DND-41 (cell line): Measurements from ENCODE around the gene TUBGCP5.

Experiments used
- ATAC-seq: fragments of 200-7000 bp; cut with Tn5 transposase; 3 replicates; pipeline ENCODE4 v1.9.1; 2021; ENCODE audit warnings: low read depth; ENCODE audit not compliant: insufficient read depth
- DNase-seq: peaks from one replicate; pipeline ENCODE4 v3.0.0-alpha.2; 2020
- H2AFZ ChIP-seq: 2 replicates; pipeline ENCODE4 v1.6.0; 2012; ENCODE audit warnings: low read depth, low read length
- H3K27ac ChIP-seq: 2 replicates; pipeline ENCODE4 v1.5.1; 2012; ENCODE audit warnings: low read length, inconsistent platforms
- H3K27me3 ChIP-seq: fragments of 200-600 bp; sonication (generic); 2 replicates; pipeline ENCODE4 v1.6.0; 2012; ENCODE audit warnings: low read length, mild to moderate bottlenecking, inconsistent platforms; ENCODE audit not compliant: insufficient read depth, poor library complexity
- H3K36me3 ChIP-seq: 2 replicates; pipeline ENCODE4 v1.5.1; 2012; ENCODE audit warnings: low read length, inconsistent platforms; ENCODE audit not compliant: insufficient read depth
- H3K4me1 ChIP-seq: 2 replicates; pipeline ENCODE4 v1.5.1; 2012; ENCODE audit warnings: mild to moderate bottlenecking, low read length; ENCODE audit not compliant: insufficient read depth
- H3K4me2 ChIP-seq: 2 replicates; pipeline ENCODE4 v1.6.0; 2012; ENCODE audit warnings: mild to moderate bottlenecking, moderate library complexity, low read length, inconsistent platforms; ENCODE audit not compliant: insufficient read depth
- H3K4me3 ChIP-seq, 2 experiments: fragments of 200-600 bp in 1 of 2; shearing (Covaris generic) in 1 of 2; 2 replicates each; pipeline ENCODE4 v1.5.1; 2012 to 2016; ENCODE audit warnings: inconsistent platforms in 2 of 2, low read length in 2 of 2, mild to moderate bottlenecking in 2 of 2, low read depth in 1 of 2, moderate library complexity in 1 of 2
- H3K79me2 ChIP-seq: 2 replicates; pipeline ENCODE4 v1.6.0; 2012; ENCODE audit warnings: low read length, inconsistent platforms; ENCODE audit not compliant: insufficient read depth
- H3K9ac ChIP-seq: 2 replicates; pipeline ENCODE4 v1.6.0; 2012; ENCODE audit warnings: low read depth, mild to moderate bottlenecking, inconsistent platforms, low read length, moderate library complexity
- H3K9me3 ChIP-seq: 2 replicates; pipeline ENCODE4 v1.5.1; 2012; ENCODE audit warnings: low read length, moderate library complexity, mild to moderate bottlenecking, inconsistent platforms; ENCODE audit not compliant: insufficient read depth, severe bottlenecking
- H4K20me1 ChIP-seq: 2 replicates; pipeline ENCODE4 v1.6.0; 2012; ENCODE audit warnings: low read length; ENCODE audit not compliant: insufficient read depth
- EZH2 ChIP-seq: IDR thresholded peaks from 3 replicates; pipeline ENCODE4 v1.6.1; 2012; ENCODE audit warnings: borderline replicate concordance, low read depth, mild to moderate bottlenecking, moderate library complexity, low read length, inconsistent platforms; ENCODE audit not compliant: severe bottlenecking
- TF ChIP-seq, protein P1 (sequence below): IDR thresholded peaks from 2 replicates; pipeline ENCODE4 v1.5.1; 2012; ENCODE audit warnings: borderline replicate concordance, low read length, moderate library complexity, mild to moderate bottlenecking; ENCODE audit not compliant: poor library complexity, severe bottlenecking; ENCODE audit errors: extremely low read depth

The TUBGCP5 gene

DNA sequence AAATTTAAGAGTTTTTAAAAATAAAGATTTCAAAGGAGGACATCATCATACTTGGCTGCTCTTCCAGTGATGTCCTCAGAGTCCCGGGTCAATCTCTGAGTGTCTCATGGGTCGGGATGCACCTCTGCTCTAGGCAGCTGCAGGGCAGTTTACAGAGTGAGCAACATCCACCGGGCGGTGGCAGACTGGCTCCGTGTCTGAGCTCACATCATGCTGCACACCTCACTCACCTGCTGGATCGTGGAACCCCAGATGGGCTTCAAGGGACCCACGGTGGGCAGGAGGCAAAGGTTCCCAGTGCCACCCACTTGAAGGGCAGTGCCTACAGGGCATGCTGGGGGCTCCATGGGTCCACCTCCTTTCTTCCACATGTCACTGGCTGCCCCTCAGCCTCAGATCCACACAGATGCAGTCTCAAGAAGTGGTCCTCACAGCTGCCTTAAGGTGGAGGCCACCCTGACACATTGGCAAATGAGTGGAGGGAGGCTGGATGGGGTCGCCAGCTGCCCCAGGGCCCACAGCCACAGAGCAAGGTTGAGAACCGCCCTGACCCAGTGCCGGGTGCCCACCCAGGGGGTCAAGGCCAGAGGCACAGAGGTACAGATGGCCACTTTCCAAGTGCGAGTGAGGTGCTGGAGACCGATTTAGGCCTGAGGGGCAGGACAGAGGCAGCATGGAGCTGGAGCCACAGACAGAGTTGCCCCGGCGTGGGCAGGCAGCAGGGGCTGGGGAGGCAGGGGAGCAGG is 84.4 kb downstream of the TUBGCP5 start:
- Histone ChIP-seq H3K79me2 (no peaks in the 10 kb centered on the region), H3K9me3 (no peaks in the 10 kb centered on the region), H3K4me3 (no peak overlapping the region), H3K27ac (no peak overlapping the region), H3K4me1 (no peaks in the 10 kb centered on the region), H3K36me3 (no peaks in the 10 kb centered on the region), H2AFZ (no peak overlapping the region), H4K20me1 (peaks cover 5% of the 10 kb centered on the region; the same call in 1 of the 2 replicates), H3K4me2 (no peak overlapping the region), H3K9ac (no peak overlapping the region), H3K27me3 (no peaks in the 10 kb centered on the region)
- ATAC-seq (no peak), DNase-seq (no peak)
- no peak for TF ChIP-seq EZH2
- TF ChIP-seq, protein P1, sequence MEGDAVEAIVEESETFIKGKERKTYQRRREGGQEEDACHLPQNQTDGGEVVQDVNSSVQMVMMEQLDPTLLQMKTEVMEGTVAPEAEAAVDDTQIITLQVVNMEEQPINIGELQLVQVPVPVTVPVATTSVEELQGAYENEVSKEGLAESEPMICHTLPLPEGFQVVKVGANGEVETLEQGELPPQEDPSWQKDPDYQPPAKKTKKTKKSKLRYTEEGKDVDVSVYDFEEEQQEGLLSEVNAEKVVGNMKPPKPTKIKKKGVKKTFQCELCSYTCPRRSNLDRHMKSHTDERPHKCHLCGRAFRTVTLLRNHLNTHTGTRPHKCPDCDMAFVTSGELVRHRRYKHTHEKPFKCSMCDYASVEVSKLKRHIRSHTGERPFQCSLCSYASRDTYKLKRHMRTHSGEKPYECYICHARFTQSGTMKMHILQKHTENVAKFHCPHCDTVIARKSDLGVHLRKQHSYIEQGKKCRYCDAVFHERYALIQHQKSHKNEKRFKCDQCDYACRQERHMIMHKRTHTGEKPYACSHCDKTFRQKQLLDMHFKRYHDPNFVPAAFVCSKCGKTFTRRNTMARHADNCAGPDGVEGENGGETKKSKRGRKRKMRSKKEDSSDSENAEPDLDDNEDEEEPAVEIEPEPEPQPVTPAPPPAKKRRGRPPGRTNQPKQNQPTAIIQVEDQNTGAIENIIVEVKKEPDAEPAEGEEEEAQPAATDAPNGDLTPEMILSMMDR: no peak

DNA sequence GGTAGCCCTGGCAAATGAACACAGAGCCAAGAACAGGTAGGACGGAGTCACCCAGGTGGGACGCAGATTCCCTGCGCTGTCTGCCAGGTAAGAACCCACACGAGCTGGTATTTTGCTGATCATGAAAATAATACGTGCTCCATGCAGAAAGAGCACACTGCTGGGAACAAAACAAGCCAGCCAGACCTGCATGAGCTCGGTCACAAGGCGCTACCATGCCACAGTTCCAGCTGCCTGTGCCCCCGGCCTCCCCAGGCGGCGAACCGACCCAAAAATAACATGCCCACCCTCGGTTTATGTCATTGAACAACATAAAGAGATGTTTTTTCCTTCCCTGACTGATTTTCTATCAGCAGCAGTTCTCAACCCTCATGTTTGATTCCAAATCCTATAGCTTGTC is 85.0 kb downstream of the TUBGCP5 start:
- H4K20me1 ChIP-seq: no peaks in the 10 kb centered on the region
- H3K36me3 ChIP-seq: no peaks in the 10 kb centered on the region
- H3K79me2 ChIP-seq: no peaks in the 10 kb centered on the region
- no peaks in the 10 kb centered on the region for H3K4me1 ChIP-seq
- TF ChIP-seq, protein P1: no peak
- TF ChIP-seq EZH2: no peak
- no peak overlapping the region for H3K4me3 ChIP-seq
- H3K27me3 ChIP-seq: no peaks in the 10 kb centered on the region
- DNase-seq: no peak
- no peaks in the 10 kb centered on the region for H3K9me3 ChIP-seq
- H2AFZ ChIP-seq: no peak overlapping the region
- H3K4me2 ChIP-seq: no peak overlapping the region
- no peak overlapping the region for H3K9ac ChIP-seq
- ATAC-seq: no peak
- no peak overlapping the region for H3K27ac ChIP-seq

DNA sequence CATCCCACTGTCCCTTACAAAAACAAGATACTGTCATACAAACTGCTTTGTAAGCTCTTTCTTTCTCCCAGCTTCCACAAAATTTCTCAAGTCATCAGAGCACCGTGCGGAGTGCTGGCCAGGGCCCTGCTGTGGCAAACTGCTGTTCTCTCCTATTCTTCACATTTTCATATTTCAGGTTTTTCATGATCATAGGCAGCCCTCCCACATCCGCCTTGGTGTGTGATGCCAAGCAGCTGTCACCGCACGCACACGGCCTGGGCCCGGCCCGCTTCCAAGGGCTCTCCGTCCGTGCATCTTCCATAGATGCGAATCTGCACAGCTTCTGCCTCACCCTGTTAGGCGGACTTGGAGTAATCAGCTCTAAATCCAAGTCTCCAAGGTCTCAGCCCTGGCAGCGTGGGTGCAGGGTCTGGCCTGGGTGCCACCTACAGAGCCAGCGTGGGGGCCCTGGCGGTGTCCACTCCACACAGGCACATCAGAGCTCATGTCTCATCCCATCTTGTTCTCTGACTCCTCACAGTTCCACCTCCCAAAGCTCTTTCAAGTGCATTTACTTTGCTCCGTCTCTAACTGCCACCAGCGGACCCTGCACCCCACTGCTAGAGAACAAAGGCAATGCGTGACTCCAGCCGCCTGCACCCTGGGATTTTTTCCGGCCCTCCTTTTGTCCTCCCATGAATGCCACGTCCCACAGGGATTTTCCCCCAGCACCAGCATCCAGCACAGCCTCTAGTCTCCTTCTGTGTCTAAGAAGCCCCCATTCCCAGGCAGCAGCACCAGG is 86.4 kb downstream of the TUBGCP5 start:
- Histone ChIP-seq H3K4me2 (no peak overlapping the region), H3K4me1 (no peaks in the 10 kb centered on the region)
- no peak for TF ChIP-seq EZH2
- TF ChIP-seq, protein P1: no peak

More for the DNA sequence above, 86.4 kb downstream of the TUBGCP5 start:
- no peak for DNase-seq
- peaks cover 3% of the 10 kb centered on the region; the same call in 1 of the 2 replicates for H4K20me1 ChIP-seq
- H3K27ac ChIP-seq: no peak overlapping the region
- no peak overlapping the region for H3K4me3 ChIP-seq
- H2AFZ ChIP-seq: no peak overlapping the region
- H3K36me3 ChIP-seq: no peaks in the 10 kb centered on the region
- no peak overlapping the region for H3K9ac ChIP-seq
- ATAC-seq: no peak
- H3K79me2 ChIP-seq: 0 out of 2 replicates have a peak, but pooled peaks cover 2% of the 10 kb centered on the region
- H3K27me3 ChIP-seq: no peaks in the 10 kb centered on the region
- H3K9me3 ChIP-seq: no peaks in the 10 kb centered on the region
